ENCODE results near the gene TOP2B. TPM values are rescaled to one million over a fixed set of nuclear protein-coding genes. Genes with fewer than 3 reads are reported as not detected.

The TOP2B gene
- total RNA-seq, 1 donor from 2014 or later, result 170 TPM

DNA sequence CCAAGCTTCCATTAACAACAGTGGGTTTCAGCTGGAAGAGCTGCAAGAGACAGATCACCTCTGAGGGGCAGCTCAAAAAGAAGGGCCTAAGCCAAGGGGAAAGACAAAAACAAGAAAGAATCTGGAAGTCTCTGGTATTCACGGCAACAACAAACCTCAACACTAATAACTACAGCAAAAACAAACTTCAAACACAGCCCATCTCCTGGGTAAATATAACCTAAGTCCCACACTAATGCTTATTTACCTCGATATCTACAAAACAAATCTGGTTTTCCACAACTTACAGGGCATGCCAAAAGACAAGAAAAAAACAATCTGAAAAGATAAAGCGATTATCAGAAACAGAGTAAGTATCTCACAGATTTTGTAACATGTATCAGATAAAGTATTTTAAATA lies 29.7 kb downstream of the TOP2B start:
- Mint-ChIP-seq H3K36me3 (ENCODE audit: low read depth) (peaks cover 13% of the 10 kb centered on the region), H3K27ac (ENCODE audit: unreplicated experiment) (no peak overlapping the region), H3K27me3 (ENCODE audit: low read depth) (no peaks in the 10 kb centered on the region), H3K4me1 (no peaks in the 10 kb centered on the region), H3K4me3 (no peak overlapping the region), H3K9me3 (no peaks in the 10 kb centered on the region)
- TF ChIP-seq, protein P1, sequence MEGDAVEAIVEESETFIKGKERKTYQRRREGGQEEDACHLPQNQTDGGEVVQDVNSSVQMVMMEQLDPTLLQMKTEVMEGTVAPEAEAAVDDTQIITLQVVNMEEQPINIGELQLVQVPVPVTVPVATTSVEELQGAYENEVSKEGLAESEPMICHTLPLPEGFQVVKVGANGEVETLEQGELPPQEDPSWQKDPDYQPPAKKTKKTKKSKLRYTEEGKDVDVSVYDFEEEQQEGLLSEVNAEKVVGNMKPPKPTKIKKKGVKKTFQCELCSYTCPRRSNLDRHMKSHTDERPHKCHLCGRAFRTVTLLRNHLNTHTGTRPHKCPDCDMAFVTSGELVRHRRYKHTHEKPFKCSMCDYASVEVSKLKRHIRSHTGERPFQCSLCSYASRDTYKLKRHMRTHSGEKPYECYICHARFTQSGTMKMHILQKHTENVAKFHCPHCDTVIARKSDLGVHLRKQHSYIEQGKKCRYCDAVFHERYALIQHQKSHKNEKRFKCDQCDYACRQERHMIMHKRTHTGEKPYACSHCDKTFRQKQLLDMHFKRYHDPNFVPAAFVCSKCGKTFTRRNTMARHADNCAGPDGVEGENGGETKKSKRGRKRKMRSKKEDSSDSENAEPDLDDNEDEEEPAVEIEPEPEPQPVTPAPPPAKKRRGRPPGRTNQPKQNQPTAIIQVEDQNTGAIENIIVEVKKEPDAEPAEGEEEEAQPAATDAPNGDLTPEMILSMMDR (conservative IDR thresholded peaks at IDR 0.05), result no peak
- no peak for DNase-seq (ENCODE audit: low read depth, low spot score)

DNA sequence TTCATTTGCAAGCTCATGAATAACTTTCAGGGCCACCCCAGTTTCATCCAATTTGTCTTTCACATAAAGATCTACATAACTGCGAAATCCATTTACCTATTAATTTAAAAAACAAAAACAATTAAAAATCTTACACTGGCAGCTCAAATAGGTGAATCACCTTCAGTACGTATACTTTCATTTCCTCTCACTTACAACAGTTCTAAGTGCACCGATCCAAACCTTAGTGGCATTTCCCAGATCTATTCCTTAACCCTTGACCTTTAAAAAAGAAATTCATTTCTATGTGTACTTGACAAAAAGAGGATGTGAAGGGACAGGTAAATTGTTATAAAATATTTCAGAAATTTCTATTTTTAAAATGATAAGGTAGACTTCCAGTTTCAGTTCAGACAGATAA lies 30.8 kb downstream of the TOP2B start:
- H3K36me3 Mint-ChIP-seq (ENCODE audit: low read depth), result peaks cover 16% of the 10 kb centered on the region
- H3K27me3 Mint-ChIP-seq (ENCODE audit: low read depth), result no peaks in the 10 kb centered on the region
- H3K9me3 Mint-ChIP-seq, result no peaks in the 10 kb centered on the region
- TF ChIP-seq, protein P1 (conservative IDR thresholded peaks at IDR 0.05), result no peak
- no peak overlapping the region for H3K27ac Mint-ChIP-seq (ENCODE audit: unreplicated experiment)
- H3K4me1 Mint-ChIP-seq, result no peaks in the 10 kb centered on the region
- DNase-seq (ENCODE audit: low read depth, low spot score), result no peak
- H3K4me3 Mint-ChIP-seq, result no peak overlapping the region

DNA sequence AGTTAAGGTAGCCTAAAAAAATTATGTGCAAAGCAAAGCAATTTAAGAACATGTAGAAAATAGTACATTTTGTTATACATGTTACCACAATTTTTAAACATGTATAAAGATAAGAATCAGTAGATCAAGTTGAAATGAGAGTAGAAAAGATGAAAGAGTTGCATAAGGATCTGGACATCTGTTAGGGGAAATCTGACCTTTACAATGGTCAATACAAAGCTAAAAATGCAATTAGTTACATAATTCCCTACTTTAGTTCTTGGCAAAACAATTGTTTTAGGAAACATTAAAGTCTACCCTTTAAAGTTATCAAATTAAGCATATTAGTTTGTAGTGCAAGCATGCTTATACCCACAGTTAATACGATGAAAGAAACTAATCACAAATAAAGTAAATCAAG lies 32.7 kb downstream of the TOP2B start:
- Mint-ChIP-seq H3K4me3 (no peak overlapping the region), H3K27me3 (ENCODE audit: low read depth) (no peaks in the 10 kb centered on the region), H3K4me1 (no peaks in the 10 kb centered on the region), H3K36me3 (ENCODE audit: low read depth) (peaks cover 16% of the 10 kb centered on the region), H3K27ac (ENCODE audit: unreplicated experiment) (no peak overlapping the region), H3K9me3 (no peaks in the 10 kb centered on the region)
- DNase-seq (ENCODE audit: low read depth, low spot score), result no peak
- TF ChIP-seq, protein P1 (conservative IDR thresholded peaks at IDR 0.05), result no peak

DNA sequence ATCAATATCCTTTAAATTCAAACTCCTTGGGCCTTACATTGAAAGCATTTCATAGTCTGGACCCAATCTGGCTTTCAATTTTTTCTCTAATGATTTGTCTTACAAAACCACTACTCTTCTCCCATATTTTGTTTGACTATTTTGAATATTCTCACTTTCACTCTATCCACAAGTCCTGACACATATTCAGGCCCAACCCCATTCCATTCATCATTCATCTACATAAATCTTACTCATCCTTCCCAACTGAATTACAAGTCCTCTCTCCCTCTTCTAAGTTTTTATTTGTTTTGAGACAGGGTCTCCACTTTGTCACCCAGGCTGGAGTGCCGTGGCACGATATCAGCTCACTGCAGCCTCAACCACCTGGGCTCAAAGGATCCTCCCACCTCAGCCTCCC lies 43.6 kb downstream of the TOP2B start:
- H3K36me3 Mint-ChIP-seq (ENCODE audit: low read depth), result peaks cover 35% of the 10 kb centered on the region
- H3K4me3 Mint-ChIP-seq, result no peak overlapping the region
- no peaks in the 10 kb centered on the region for H3K9me3 Mint-ChIP-seq
- H3K4me1 Mint-ChIP-seq, result no peaks in the 10 kb centered on the region
- TF ChIP-seq, protein P1 (conservative IDR thresholded peaks at IDR 0.05), result no peak
- DNase-seq (ENCODE audit: low read depth, low spot score), result no peak
- H3K27ac Mint-ChIP-seq (ENCODE audit: unreplicated experiment), result no peak overlapping the region
- no peaks in the 10 kb centered on the region for H3K27me3 Mint-ChIP-seq (ENCODE audit: low read depth)

DNA sequence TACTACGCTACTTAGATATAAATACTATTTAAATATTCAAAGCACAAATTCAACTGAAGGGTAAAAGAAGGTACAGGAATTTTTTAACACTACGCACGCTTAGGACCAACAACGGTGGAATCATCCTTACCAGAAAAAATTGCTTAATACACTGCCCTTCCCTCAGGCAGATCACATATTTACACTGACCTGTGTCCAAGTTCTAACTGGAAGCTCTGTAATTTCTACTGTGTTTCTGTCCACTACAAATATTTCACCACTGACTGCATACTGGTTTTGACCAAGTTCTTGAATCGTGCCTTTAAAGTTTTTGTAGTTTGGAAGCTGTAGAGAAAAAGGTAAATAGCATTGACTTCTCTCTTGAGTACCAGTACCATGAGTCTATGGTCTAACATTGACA lies 44.2 kb downstream of the TOP2B start:
- DNase-seq (ENCODE audit: low read depth, low spot score), result no peak
- H3K4me3 Mint-ChIP-seq, result no peak overlapping the region
- no peaks in the 10 kb centered on the region for H3K27me3 Mint-ChIP-seq (ENCODE audit: low read depth)
- no peaks in the 10 kb centered on the region for H3K9me3 Mint-ChIP-seq
- H3K36me3 Mint-ChIP-seq (ENCODE audit: low read depth), result peaks cover 32% of the 10 kb centered on the region
- no peak overlapping the region for H3K27ac Mint-ChIP-seq (ENCODE audit: unreplicated experiment)
- no peaks in the 10 kb centered on the region for H3K4me1 Mint-ChIP-seq
- TF ChIP-seq, protein P1 (conservative IDR thresholded peaks at IDR 0.05), result no peak

DNA sequence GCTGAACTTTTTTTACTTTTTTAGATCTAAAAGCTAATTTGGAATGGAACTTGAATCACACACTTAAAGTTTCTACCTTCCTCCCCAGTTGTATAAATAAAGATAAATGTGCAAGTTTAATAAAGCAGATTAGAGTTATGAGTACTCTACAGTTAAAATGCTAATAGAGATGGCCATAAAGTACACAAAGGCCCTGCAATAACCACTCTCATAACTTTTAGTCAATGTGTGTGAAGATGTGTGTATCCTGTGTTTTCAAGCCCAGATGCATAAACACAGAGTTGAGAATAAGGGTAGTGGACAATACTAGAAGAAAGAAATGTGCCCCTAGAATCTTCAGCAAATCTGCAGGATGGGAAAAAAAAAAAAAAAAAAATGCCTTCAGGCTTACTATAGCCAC lies 45.3 kb downstream of the TOP2B start:
- no peaks in the 10 kb centered on the region for H3K27me3 Mint-ChIP-seq (ENCODE audit: low read depth)
- peaks cover 29% of the 10 kb centered on the region for H3K36me3 Mint-ChIP-seq (ENCODE audit: low read depth)
- no peaks in the 10 kb centered on the region for H3K4me1 Mint-ChIP-seq
- no peaks in the 10 kb centered on the region for H3K9me3 Mint-ChIP-seq
- DNase-seq (ENCODE audit: low read depth, low spot score), result no peak
- TF ChIP-seq, protein P1 (conservative IDR thresholded peaks at IDR 0.05), result no peak
- H3K4me3 Mint-ChIP-seq, result no peak overlapping the region
- H3K27ac Mint-ChIP-seq (ENCODE audit: unreplicated experiment), result no peak overlapping the region

Data from neural crest cell (in vitro differentiated cells).